Sigmoid colon (tissue), 4 donors: Measurements from ENCODE around the gene CCDC127.

ENCODE experiments used
- CTCF ChIP-seq, 4 experiments: fragments of 450-650 bp in 3 of 4; fragments of 200-600 bp in 1 of 4; IDR thresholded peaks; one replicate each; pipeline ENCODE4 v1.5.1; 2016 to 2019; ENCODE audit warnings: antibody characterized with exemption in 4 of 4, mild to moderate bottlenecking in 3 of 4, moderate library complexity in 2 of 4
- EP300 ChIP-seq, 4 donors: sonication (generic); formaldehyde crosslinking; IDR thresholded peaks; one replicate each; pipeline ENCODE4 v1.6.1; 2017; ENCODE audit warnings: antibody characterized with exemption in 4 of 4
- POLR2A ChIP-seq, 2 donors: fragments of 450-650 bp; IDR thresholded peaks; one replicate each; pipeline ENCODE4 v1.6.1; 2016; ENCODE audit warnings: antibody characterized with exemption in 2 of 2, mild to moderate bottlenecking in 2 of 2, moderate library complexity in 2 of 2

GRCh38 chr5:192691-192969 lies 25.3 kb downstream of the CCDC127 start:
- TF ChIP-seq CTCF (IDR thresholded peaks at IDR 0.05) (no peak), EP300 (IDR thresholded peaks at IDR 0.05) (no peak), POLR2A (IDR thresholded peaks at IDR 0.05) (no peak)
